Sigmoid colon (tissue), 7 donors: ENCODE data around the gene MCF2. TPM values are rescaled to one million over a fixed set of nuclear protein-coding genes. Genes with fewer than 3 reads are reported as not detected.

Experiments
- DNase-seq: peaks from one replicate; pipeline ENCODE4 v3.0.0-alpha.2; 2019
- H3K27ac ChIP-seq, 4 donors: fragments of 200-600 bp; sonication (generic); one replicate each; pipeline ENCODE4 v1.5.1; 2016 to 2019; ENCODE audit warnings: mild to moderate bottlenecking in 1 of 4
- H3K27me3 ChIP-seq, 3 donors: fragments of 200-600 bp; sonication (generic); one replicate each; pipeline ENCODE4 v1.5.1; 2019; ENCODE audit warnings: mild to moderate bottlenecking in 1 of 3
- H3K36me3 ChIP-seq, 4 donors: fragments of 200-600 bp; sonication (generic); one replicate each; pipeline ENCODE4 v1.5.1; 2016 to 2019
- H3K4me1 ChIP-seq, 4 donors: fragments of 200-600 bp; sonication (generic); one replicate each; pipeline ENCODE4 v1.5.1; 2017 to 2019
- H3K4me3 ChIP-seq, 4 donors: fragments of 200-600 bp; sonication (generic); one replicate each; pipeline ENCODE4 v1.5.1; 2017 to 2019; ENCODE audit warnings: mild to moderate bottlenecking in 2 of 4, moderate library complexity in 1 of 4
- H3K9me3 ChIP-seq, 4 donors: fragments of 200-600 bp in 3 of 4; sonication (generic) in 3 of 4; one replicate each; pipeline versions ENCODE4 v1.5.1 to v1.6.1; 2013 to 2019
- EP300 ChIP-seq, 4 donors: sonication (generic); formaldehyde crosslinking; IDR thresholded peaks; one replicate each; pipeline ENCODE4 v1.6.1; 2017; ENCODE audit warnings: antibody characterized with exemption in 4 of 4
- POLR2A ChIP-seq, 2 donors: fragments of 450-650 bp; IDR thresholded peaks; one replicate each; pipeline ENCODE4 v1.6.1; 2016; ENCODE audit warnings: antibody characterized with exemption in 2 of 2, mild to moderate bottlenecking in 2 of 2, moderate library complexity in 2 of 2
- POLR2AphosphoS5 ChIP-seq, 4 donors: sonication (generic); formaldehyde crosslinking; IDR thresholded peaks; one replicate each; pipeline ENCODE4 v1.6.1; 2017; ENCODE audit warnings: antibody characterized with exemption in 4 of 4
- WGBS, 2 donors: extraction: QIAGEN DNeasy Blood & Tissue Kit; methylation state at CpG; one replicate each; pipeline ENCODE4 v1.1.7; 2013; 5-methylcytosine and 5-hydroxymethylcytosine counted together
- intact Hi-C: fragments of 100-400 bp; cut with DNase I; formaldehyde crosslinking; loops from one replicate; pipeline ENCODE4 v1.15.1; 2023
- polyA plus RNA-seq, 3 donors: library from polyadenylated mRNA; stranded (reverse); fragments of 200-250 nt; gene quantifications; one replicate each; pipeline ENCODE4 v1.2.3, GENCODE V29; 2013
- total RNA-seq, 4 donors: library from RNA; depleted of rRNA; stranded (reverse); fragments of >200 nt; gene quantifications; one replicate each; pipeline ENCODE4 v1.1.0, GENCODE V29; 2016
- TF ChIP-seq, protein P1 (sequence below), 4 experiments: fragments of 450-650 bp in 3 of 4; fragments of 200-600 bp in 1 of 4; IDR thresholded peaks; one replicate each; pipeline ENCODE4 v1.5.1; 2016 to 2019; ENCODE audit warnings: antibody characterized with exemption in 4 of 4, mild to moderate bottlenecking in 3 of 4, moderate library complexity in 2 of 4
- donor health status: healthy with polysubstance abuse.
- donor health status: Bipolar disorder and iron deficiency.
- donor health status: healthy.

The MCF2 gene
- total and polyA plus RNA-seq, 7 donors: 0.14 to 0.36 (median 0.16) TPM; not detected in 3

DNA sequence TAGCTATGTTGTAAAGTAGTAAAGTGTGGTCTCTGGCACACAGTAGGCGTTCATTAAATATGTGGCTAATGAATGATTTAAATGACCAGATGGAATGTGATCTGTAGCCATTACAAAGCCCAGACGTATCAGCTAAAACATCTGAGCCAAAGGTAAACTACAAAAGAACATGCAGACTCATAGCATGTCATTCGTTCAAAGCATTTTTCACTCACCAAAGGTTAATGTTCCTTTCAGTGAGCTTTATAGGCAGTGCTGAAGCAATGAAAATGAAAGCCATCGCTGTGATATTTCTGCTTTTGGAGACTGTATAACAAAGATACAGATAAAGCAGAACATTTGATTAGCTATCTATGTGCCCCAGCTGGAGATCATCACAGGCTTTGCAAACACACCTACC is 126.9 kb downstream of the MCF2 start:
- H3K27ac ChIP-seq: no peak overlapping the region
- no peaks in the 10 kb centered on the region for H3K4me1 ChIP-seq
- no peaks in the 10 kb centered on the region for H3K9me3 ChIP-seq
- no peaks in the 10 kb centered on the region for H3K27me3 ChIP-seq
- H3K36me3 ChIP-seq: no peaks in the 10 kb centered on the region
- TF ChIP-seq EP300 (IDR thresholded peaks at IDR 0.05) (no peak), POLR2A (IDR thresholded peaks at IDR 0.05) (no peak), POLR2AphosphoS5 (IDR thresholded peaks at IDR 0.05) (no peak)
- TF ChIP-seq, protein P1, sequence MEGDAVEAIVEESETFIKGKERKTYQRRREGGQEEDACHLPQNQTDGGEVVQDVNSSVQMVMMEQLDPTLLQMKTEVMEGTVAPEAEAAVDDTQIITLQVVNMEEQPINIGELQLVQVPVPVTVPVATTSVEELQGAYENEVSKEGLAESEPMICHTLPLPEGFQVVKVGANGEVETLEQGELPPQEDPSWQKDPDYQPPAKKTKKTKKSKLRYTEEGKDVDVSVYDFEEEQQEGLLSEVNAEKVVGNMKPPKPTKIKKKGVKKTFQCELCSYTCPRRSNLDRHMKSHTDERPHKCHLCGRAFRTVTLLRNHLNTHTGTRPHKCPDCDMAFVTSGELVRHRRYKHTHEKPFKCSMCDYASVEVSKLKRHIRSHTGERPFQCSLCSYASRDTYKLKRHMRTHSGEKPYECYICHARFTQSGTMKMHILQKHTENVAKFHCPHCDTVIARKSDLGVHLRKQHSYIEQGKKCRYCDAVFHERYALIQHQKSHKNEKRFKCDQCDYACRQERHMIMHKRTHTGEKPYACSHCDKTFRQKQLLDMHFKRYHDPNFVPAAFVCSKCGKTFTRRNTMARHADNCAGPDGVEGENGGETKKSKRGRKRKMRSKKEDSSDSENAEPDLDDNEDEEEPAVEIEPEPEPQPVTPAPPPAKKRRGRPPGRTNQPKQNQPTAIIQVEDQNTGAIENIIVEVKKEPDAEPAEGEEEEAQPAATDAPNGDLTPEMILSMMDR (IDR thresholded peaks at IDR 0.05): no peak
- no peak overlapping the region for H3K4me3 ChIP-seq
- intact Hi-C loops: no loop called here
- WGBS, 2 donors: 20 to 48% methylated on average over 4 of the region's 4 CpGs
- DNase-seq: no peak

DNA sequence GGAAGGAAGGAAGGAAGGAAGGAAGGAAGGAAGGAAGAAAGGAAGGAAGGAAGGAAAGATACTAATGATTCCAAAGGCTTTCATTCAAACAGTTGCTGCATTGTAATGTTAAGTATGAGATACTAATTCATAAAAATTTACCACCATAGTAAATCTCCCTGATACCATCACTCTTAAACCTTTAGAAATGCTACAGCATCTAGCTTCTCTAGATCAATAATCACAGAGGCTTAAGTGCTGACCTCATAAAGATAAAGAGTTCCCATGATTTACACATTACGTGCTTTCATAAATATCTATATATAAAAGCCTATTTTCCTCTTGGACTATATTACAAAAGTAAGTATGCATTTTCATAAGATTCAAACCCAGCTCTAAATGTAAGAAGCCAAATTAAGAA is 141.0 kb downstream of the MCF2 start:
- TF ChIP-seq POLR2A (IDR thresholded peaks at IDR 0.05) (no peak), POLR2AphosphoS5 (IDR thresholded peaks at IDR 0.05) (no peak), EP300 (IDR thresholded peaks at IDR 0.05) (no peak)
- TF ChIP-seq, protein P1 (IDR thresholded peaks at IDR 0.05): no peak
- Histone ChIP-seq H3K4me3 (no peak overlapping the region), H3K4me1 (no peaks in the 10 kb centered on the region), H3K27ac (no peak overlapping the region), H3K27me3 (no peaks in the 10 kb centered on the region), H3K9me3 (no peaks in the 10 kb centered on the region), H3K36me3 (no peaks in the 10 kb centered on the region)
- no peak for DNase-seq
- intact Hi-C loops: no loop called here
- WGBS, 2 donors: 45 to 79% methylated on average over 1 of the region's 1 CpG

DNA sequence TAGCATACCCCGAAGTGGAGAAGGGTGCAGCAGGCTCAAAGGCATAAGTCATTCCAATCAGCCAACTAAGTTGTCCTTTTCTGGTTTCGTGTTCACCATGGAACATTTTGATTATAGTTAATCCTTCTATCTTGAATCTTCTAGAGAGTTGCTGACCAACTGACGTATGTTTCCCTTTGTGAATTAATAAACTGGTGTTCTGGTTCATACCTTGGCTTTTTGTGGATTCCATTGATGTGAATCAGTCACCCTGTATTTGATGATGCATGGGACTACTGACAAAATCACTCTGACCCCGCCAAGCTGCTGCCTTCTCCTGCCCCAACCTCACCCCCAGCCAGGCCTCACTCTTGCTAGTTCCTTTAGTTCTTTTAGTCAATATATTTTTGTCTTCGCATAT is 144.7 kb downstream of the MCF2 start:
- DNase-seq: no peak
- intact Hi-C loops: no loop called here
- Histone ChIP-seq H3K27me3 (no peaks in the 10 kb centered on the region), H3K27ac (no peak overlapping the region), H3K9me3 (no peaks in the 10 kb centered on the region), H3K4me1 (no peaks in the 10 kb centered on the region), H3K36me3 (no peaks in the 10 kb centered on the region), H3K4me3 (no peak overlapping the region)
- TF ChIP-seq EP300 (IDR thresholded peaks at IDR 0.05) (no peak), POLR2A (IDR thresholded peaks at IDR 0.05) (no peak), POLR2AphosphoS5 (IDR thresholded peaks at IDR 0.05) (no peak)
- TF ChIP-seq, protein P1 (IDR thresholded peaks at IDR 0.05): no peak
- WGBS, 2 donors: 80 to 94% methylated on average over 5 of the region's 5 CpGs

DNA sequence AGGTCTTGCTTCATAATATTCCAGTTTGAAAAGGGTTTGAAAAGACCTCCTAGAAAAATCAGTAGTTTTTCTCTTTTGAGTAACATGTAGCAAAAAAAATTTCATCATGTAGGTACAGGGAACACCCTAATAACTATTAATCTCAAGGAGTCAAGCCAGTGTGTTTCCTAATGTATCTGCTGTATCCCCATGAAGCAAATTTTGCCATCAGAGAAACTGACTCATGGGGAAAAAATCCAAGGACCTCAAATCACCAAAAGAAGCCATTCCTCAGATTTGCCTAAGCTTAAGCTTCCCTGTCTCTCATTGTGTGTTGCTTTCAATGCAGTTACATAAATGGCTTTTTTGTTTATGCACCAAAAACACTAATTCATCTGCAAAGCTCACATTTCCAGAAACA is 147.7 kb downstream of the MCF2 start:
- intact Hi-C loops: loop anchor here (2.0 kb wide), 1 partner anchor 785 kb away; no protein-coding TSS in a partner anchor
- DNase-seq: no peak
- no peak overlapping the region for H3K4me3 ChIP-seq
- H3K27me3 ChIP-seq: no peaks in the 10 kb centered on the region
- no peak for TF ChIP-seq POLR2AphosphoS5 (IDR thresholded peaks at IDR 0.05)
- TF ChIP-seq POLR2A (IDR thresholded peaks at IDR 0.05): no peak
- TF ChIP-seq EP300 (IDR thresholded peaks at IDR 0.05): no peak
- TF ChIP-seq, protein P1 (IDR thresholded peaks at IDR 0.05): no peak
- no peaks in the 10 kb centered on the region for H3K36me3 ChIP-seq
- H3K27ac ChIP-seq: no peak overlapping the region
- no peaks in the 10 kb centered on the region for H3K9me3 ChIP-seq
- H3K4me1 ChIP-seq: no peaks in the 10 kb centered on the region

DNA sequence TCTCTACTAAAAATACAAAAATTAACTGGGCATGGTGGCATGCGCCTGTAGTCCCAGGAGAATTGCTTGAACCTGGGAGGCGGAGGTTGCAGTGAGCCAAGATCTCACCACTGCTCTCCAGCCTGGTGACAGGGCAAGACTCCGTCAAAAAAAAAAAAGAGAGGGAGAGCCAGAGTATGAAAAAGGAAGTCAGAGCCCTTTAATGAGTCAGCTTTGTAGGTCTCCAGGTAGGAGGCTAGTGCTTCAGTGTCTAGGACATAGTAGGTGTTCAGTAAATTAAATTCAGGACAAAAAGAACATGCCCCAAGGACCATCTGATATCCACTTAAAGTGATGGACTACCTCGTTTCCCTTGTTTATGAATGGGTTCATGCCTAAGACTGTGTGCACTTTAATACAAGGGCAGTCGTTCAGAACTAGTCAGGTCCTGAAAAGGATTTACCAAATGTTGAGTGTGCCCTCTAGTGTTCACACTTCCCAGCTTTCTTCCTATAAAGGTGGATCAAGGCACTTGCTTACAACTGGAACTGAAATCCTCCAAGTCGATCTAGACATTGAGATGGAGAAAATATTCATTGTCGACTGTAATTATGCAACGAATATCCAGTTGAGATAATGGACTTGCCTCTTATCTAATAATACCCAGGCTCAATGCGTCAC is 148.5 kb downstream of the MCF2 start:
- Histone ChIP-seq H3K27ac (no peak overlapping the region), H3K4me1 (no peaks in the 10 kb centered on the region), H3K36me3 (no peaks in the 10 kb centered on the region), H3K9me3 (no peaks in the 10 kb centered on the region), H3K27me3 (no peaks in the 10 kb centered on the region), H3K4me3 (no peak overlapping the region)
- DNase-seq: no peak
- intact Hi-C loops: loop anchor here (2.0 kb wide), 1 partner anchor 785 kb away; no protein-coding TSS in a partner anchor
- 32% methylated on average over 9 of the region's 9 CpGs for WGBS, 2 donors
- TF ChIP-seq EP300 (IDR thresholded peaks at IDR 0.05) (no peak), POLR2A (IDR thresholded peaks at IDR 0.05) (no peak), POLR2AphosphoS5 (IDR thresholded peaks at IDR 0.05) (no peak)
- TF ChIP-seq, protein P1 (IDR thresholded peaks at IDR 0.05): peak in 2 of 4 experiments; percentile 9 to 37
